GM21528 (cell line): ENCODE results near the gene EGFR.

Source experiments
- ATAC-seq: cut with Tn5 transposase; IDR thresholded peaks from one replicate; pipeline ENCODE4 v1.9.1; 2021; ENCODE audit warnings: mild to moderate bottlenecking, moderate library complexity; ENCODE audit not compliant: unreplicated experiment, low FRiP score

The EGFR gene

DNA sequence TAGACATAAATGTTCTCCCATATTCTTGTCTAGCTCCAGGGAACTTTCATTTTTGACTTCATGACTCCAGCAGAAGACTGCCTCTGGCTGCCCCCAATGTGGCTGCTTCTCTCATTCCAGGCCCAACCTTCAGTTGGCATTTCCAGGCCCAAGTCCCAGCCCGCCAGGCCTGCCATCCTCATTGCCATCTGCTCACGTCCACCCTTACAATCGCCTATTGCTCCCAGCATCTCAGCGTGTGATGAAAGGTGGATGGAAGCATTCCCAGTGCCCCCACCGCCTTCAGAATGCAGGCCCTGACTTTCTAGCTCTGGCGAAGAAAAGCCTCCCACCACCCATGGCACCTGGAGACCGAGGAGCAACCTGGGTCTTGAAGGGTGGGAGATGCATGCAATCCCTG, 214.2 kb downstream of the EGFR start:
- ATAC-seq, result no peak

DNA sequence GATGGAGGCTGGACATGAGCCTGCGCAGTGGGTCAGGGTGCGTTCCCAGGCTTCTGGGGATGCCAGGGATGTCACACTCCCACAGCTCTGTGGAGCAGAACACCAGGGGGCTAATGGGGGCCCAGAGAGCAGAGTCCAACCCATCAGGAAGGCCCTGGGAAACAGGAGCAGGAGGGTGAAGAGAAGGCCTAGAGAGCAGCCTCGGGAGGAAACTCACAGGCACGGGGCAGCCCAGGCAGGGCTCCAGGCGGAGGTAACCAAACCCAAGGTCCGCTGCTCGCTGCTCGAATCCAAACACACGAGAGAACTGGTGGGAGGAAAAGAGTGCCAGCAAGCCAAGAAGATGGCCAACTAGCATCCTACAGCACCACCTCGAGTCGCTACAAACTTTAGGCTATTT, 215.6 kb downstream of the EGFR start:
- no peak for ATAC-seq

DNA sequence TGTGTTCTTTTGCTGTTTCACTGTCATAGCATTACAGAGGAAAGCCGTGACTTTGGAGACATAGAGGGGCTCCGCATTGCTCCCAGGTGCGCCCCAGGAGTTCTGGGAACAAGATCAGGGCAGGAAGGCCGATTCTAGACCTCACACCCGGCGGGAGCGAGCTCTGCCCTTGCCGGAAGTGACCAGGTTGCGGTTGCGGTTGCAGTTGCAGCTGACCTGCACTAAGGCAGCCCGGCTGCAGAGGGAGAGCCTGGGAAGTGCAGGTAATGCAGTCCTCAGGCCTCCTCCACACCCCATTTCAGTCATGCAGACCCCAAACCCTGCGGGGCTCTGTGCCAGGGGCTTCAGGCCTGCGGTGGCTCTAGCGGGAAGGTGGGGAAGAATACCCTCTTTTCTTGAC, 216.3 kb downstream of the EGFR start:
- no peak for ATAC-seq

DNA sequence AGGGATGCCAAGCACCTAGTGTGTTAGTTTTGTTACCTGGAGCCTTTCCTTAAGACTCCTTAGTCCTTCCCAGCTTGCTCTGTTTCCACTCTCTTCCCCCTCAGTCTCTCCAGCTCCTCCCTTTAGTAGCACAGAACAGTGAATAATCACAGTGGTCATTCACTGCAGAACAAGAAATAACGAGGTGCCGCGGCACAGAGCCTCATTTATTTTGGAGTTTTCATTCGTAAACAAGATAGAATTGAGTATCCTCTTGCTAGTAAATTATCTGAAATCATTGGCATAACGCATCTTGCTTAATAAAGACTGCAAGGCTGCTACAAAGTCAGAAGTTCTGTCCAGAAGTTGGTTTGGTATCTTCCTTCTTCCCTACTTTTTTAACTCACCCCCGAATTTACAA, 217.0 kb downstream of the EGFR start:
- ATAC-seq, result no peak

DNA sequence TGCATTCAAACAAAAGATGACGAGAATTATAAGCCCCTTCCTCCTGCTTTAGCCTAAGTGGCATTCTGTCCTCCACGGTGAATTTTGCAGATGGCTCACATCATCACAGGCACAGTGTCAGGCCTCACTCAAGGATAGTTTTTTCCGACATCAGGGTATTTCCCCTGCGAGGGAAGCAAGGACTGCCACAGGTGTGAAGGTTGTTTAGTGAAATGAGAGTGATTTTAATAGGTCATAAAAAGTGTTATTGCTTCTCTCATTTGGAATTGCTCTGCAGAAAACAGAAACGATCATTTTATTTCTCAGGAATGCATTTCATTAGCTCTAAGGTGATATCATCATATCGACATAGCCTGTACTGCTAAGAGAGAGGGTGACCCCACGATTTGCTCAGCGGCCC, 217.7 kb downstream of the EGFR start:
- ATAC-seq, result no peak

DNA sequence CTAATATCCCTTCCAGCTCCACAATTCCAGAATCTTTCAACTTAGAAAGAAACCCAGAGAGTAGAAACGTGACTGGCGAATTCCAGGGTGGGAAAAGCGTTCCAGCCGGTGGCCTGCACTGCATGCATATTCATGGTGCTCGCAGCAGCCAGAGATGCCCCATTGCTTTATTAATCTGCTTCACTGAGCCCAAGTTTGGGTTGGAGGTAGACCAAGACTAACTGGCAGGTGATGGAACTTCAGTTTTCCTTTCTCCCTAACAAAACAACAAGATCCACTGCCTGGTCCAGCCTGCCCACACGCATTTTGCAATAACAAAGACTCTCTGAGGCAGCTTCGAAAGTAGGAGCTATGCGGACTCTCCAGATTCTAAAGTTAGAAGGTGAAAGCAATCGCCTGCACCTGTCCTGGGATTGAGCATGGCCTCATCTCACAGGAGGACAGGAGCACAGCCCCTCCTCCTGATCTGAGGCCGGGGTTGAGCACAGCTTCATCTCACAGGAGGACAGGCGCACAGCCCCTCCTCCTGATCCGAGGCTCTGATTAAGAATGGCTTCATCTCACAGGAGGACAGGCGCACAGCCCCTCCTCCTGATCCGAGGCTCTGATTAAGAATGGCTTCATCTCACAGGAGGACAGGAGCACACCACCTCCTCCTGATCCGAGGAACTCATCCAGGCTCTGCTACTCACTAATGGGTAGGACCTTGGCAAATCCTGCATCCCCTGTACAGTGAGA, 218.5 kb downstream of the EGFR start:
- ATAC-seq, result no peak

DNA sequence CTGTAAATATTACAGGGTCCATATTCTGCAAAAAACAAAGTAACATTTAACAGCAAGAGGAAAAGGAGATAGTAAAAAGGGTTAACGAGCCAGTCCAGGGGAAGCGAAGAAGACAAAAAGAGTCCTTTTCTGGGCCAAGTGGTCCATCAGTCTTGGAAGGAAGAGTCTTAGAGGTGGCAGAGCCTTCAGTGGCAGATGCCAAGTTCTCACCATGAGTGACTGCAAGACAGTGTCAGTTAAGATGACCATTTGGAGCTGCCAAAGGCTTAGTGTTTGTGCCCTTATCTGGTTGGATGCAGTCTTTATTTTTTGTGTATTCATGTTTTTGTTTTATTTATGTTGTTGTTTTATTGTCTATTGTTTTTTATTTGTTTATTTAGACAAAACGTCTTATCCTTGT, 220.6 kb downstream of the EGFR start:
- ATAC-seq, result no peak

DNA sequence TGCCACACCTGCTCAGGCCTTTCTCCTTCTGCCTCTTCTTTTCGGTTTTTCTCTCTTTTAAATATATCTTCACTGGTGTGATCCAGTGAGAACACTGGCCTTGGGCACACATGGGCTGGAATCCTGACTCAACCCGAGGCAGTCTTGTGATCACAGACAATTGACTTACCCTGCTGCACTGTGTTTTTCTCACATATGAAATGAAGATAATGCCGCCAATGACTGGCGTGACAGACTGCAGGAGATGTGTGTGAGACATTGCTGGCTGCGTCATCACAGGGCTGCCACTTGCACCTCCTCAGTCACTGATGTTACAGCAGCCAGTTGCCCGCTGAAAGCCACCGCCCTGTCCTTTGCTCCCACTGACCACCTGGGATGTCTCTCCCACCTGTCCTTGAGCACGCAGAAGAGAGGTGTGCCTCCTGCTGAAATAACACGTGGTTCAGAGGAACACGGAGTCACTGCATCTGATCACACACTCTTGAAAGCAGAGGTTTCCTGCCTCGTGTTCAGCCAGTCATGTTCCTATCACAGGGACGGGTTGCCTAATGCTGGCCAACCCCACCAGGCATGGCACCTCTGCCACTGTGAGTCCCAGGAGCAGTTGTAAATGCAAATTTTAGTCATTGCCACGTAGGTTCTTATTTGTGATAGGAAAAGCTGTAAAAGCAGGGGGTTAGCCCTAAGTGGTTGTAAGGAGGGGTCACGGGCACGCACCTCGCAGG, 221.8 kb downstream of the EGFR start:
- no peak for ATAC-seq

DNA sequence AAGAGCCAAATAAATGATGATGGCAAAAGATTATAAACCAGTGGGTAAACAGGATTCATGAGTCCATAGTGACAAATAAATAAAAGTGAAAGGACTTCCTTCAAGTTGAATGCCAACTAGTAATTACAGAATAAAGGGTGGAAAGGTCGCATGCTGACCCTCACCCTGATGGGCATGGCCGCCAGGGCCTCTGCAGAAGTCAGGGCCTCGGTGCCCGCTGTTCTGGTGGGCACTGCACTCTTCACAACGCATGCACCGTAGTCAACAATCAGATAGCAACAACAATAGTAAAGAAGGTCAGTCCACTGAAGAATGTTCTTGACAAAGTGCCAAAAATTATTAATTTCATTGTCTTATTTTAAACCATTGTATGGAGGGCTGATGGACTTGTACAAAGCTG, 223.1 kb downstream of the EGFR start:
- ATAC-seq, result no peak

DNA sequence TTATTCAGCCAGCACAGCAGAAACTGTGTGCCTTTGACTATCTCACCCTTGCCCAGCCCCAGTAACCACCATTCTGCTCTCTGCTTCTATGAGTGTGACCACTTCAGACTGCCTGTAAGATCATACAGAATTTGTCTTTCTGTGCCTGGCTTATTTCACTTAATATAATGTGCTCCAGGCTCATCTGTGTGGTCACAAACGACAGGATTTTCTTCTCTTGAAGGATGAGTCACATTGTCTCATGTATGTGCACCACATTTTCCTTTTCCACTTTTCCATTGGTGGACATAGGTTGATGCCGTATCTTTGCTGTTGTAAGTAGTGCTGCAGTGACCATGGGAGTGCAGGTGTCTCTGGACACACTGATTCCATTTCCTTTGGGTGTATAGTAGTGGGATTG, 223.8 kb downstream of the EGFR start:
- ATAC-seq, result no peak

DNA sequence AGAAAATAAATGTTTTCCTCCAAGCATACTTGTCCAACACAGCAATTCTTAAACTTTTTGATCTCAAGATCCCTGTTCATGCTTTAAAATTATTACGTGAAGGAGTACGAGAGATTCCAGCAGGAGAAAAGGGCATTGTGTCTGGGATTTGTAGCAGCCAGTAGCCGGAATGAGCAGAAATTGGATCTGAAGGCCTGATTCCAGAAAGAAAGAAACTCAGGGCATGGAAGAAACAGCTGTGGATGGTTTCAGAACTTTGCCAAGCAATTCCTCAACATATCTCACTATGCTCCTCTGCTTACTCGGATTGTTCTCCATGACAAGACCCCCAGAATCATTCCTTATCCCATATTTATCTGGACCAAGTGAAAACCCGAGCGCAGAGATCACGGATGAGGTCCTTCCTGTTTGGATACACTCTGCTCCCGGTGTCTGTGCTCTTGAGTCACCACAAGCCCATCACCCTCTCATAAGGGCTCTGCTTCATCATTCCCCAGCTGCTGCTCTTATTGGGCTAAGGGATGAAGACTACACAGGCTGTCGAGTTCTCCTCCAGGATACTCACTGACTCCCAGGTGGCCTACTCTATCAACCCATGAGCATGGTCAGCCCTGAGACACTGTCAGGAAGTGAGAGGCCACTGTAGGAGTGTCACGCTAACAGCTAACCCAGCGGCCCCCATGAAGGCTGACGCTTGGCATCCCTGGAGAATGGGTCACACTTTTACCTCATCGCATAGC, 225.4 kb downstream of the EGFR start:
- ATAC-seq, result no peak

DNA sequence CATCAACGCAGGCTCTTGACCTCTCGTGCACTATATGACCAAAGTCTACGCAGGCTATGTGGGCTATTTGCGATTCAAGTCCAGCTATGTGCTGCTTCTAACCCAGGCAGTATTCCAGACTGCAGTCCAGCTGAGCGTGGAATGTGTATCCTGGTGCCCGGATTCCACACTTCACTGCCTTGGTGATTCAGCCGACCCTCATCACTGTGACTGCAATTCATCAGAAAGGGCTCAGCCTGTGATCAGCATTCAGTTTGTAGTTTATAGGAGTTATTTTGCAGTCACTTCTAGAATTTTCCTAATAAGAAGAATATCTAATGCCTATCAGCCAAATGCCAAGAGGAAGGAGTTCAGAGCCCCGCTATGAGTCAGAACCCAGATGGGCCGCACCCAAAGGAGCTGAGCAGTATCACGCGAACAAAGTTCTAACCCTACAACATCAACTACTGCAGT, 226.5 kb downstream of the EGFR start:
- ATAC-seq, result no peak

DNA sequence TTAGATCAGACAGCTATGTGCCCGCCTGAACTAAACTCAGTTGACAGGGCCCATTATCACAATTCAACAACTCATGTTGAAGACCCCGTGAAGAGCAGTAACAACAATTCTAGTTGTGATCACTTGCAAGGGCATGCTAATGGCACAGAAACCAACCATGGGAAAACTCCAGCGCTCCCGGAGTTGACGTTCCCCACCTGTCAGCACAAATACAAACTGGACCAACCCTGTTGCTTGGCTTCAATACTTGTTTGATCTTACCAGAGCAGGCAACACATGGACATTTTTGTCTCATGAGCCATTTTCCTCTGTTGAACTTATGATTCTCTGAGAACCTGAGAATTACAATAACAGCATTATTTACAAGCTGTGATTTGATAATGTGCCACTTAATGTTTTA, 227.4 kb downstream of the EGFR start:
- ATAC-seq, result no peak

DNA sequence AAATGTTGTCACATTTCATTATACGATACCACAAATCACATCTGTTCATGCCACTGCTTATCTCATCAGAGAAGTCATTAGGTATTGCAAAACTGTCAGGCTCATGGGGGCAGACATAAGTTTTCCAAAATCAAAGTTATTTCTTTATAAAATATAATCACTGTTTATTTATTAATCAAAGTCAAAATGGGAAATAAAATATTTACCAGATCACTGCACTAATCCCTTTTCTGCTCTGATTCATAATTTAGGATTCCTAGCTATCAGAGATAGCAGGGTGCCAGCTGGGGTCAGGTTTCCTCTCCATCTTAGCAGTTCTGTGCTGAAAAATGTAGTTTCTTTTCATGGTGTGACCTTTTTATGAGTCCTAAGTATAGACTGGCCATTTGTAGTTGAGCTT, 228.6 kb downstream of the EGFR start:
- ATAC-seq, result no peak

DNA sequence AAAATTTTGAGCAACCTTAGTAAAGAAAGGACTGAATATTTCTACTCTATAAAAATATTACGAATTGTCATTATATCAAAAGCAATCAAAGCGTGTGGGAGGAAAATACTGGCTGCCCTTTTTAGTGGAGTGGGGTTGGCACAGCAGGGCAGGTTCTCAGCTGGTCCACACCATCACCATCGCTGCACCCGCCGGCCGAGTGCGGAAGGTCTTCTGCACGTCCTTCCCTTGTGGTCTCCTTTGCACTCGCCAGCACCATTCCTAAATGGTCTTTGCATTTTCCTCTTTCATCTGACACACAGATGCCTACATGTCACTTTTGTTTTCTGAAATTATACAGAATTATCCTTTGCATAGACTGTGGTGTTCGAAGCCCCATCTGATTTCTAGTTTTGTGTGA, 229.7 kb downstream of the EGFR start:
- no peak for ATAC-seq

DNA sequence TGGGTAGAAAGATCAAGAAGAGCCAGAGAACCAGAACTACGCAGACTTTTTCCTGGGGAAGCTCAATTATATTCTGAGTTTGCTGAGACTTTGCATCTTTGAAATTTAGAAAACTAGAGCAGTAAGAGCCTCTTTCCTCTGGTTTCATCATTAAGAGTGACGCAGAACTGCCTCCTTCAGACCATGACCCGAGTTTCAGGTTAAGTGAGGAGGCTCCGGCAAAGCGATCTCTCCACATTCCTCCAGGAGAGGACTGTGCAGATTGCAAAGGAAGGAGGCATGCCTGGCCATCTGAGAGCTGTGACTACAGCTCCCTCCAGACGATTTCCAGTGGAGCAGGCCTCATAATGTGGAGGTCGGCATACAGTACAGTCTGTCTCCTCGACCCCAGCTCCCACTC, 230.5 kb downstream of the EGFR start:
- no peak for ATAC-seq

DNA sequence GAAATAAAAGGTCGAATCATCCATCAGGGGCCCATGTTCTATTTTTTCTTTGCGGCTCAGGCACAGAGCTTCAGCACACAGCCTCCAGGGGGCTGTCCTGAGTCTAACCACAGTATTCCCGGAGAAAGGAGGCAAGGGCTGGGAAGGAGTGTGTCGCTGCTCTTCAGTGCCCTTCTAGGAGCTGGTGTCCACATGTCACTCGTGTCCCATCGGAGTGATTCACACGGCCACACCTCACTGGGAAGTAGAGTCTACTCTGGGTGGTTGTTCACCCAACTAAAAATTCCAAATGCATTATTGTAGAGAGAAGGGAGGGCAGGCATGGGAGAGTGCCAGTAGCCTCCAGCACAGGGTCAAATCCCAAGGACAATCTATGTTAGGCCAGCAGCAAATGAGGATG, 231.5 kb downstream of the EGFR start:
- no peak for ATAC-seq

DNA sequence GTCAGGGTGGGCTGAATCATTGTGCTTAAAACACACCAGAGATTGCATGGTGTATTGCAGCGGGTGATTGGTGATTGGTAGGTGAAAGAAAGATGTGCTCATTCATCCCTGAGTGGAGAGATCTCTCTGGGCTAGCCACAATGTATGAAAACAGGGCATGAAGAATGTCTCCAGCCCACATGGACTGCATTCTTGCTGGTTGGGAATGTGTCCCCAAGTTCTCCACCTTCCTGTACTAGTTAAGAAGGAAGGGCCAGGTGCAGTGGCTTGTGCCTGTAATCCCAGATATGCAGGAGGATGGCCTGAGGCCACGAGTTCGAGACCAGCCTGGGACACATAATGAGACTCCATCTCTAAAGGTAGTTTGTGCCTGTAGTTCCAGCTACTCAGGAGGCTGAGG, 232.5 kb downstream of the EGFR start:
- ATAC-seq, result no peak

DNA sequence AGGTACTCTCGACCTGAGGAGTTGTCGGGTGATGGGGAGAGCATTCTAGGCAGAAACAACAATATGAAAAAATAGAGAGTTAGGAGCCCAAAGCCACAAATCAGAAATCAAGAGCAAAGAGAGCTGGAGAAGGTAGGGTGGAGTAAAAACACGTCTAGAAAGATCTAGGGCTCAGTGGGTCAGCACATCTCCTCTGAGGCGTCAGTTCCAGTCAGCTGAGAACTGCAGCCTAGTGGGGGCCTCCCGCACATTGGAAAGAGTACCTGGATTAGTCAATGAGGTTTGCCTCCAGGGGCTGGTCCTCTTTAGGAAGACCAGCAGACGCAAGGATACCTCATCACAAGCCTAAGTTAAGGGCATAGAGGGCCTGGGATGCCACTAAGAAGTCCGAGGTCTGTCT, 233.1 kb downstream of the EGFR start:
- ATAC-seq, result no peak

DNA sequence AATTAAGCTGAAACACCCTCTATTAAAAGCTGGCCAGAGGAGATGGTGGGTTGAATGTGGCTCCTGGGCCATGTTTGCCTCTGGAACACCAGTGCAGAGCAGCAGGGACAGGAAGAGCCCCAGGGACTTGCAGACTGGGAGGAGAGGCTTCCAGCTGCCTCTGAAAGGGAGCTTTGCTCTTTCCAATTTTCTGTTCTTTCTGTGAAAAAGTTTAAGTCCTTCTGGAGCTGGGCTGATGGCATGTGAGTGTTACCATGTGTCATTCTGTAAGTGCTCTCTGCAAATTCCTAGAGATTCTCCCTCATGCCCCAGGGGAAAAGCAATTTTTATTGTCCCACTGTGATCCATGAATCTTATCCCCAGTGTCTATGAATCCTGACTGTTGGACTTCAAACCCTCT, 233.6 kb downstream of the EGFR start:
- no peak for ATAC-seq

DNA sequence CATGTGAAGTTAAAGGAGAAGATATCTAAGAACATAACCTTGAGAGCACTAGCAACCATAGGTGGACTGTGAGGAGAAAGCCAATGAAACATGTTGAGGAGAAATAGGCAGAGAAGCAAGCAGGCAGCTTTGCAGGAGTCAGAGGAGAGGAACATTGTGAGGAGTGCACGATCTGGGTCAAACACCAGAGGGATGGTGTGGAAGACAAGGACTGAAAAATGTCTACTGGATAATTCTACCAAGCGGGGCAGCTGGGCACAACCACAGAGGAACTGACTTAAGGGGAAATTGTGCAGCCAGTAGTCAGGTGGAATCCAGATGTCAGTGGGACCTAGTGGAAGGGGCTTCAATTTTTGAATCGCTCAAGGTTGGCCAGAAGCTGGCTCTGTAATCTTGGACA, 234.4 kb downstream of the EGFR start:
- ATAC-seq, result no peak

DNA sequence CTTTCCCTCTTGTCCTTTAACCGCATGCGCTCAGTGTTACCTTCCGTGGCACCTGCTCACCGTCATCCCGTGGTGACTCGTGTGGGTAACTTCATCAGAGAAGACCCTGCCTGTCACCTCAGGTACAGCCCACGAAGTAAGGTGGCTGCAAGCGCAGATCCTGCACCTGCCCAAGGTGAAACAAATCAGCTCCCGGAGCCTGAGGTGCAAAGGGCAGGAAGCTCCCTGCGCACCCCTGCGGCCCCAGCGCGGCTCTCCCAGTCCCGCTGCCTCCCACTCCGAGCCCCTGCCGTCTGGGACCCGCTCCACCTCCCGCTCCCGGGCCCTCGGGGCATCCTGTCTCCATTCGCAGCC, 235.4 kb downstream of the EGFR start:
- ATAC-seq, result no peak
